Activated naive CD4-positive, alpha-beta T cell treated with anti-CD3 and anti-CD28 coated beads, Interleukin-2, amount 50 U/mL, for 16 hours (primary cell): ENCODE data around the gene RAB29.

ENCODE experiments used
- DNase-seq: peaks from one replicate; pipeline ENCODE4 v3.0.0-alpha.2; 2020

Gene RAB29

GRCh38 chr1:205719015-205719414 lies 56.3 kb downstream of the RAB29 start:
- no peak for DNase-seq
